DMS53 (cell line): ENCODE results near the gene PAOX.
"Not testable (repeated sequence)": the region's sequence is repeated elsewhere in the genome, so short reads cannot be mapped to it uniquely, and the experiment has no call there.

Experiments used
- DNase-seq: peaks from one replicate; lab custom pipeline; 2025; lab: John Stamatoyannopoulos, UW

PAOX gene

DNA sequence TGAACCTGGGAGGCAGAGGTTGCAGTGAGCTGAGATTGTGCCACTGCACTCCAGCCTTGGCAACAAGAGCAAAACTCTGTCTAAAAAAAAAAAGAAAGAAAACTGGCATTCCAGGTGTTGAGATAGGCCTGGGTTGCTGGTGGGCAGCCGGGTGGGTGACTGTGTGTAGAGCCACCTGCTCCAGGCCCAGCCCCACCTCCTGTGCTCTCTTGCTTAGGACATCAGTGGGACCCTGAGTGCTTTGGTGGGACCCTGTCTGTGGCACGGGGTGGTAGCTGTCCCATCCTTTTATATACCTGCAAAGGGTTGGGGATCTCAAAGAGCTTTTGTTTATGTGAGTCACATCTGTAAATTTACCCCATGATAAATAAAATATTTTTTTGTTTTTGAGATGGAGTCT, 6.2 kb downstream of the PAOX start:
- no peak for DNase-seq

DNA sequence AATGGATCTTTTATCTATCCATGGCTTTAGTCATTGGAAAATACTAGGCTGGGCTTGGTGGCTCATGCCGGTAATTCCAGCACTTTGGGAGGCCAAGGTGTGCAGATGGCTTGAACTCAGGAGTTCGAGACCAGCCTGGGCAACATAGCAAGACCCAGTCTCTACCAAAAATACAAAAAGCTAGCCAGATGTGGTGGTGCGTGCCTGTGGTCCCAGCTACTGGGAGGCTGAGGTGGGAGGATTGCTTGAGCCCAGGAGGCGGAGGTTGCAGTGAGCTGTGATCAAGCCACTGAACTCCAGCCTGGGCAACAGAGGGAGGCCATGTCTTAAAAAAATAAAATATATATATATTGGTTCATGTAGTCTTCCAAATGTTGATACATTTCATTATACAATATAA, 7.9 kb downstream of the PAOX start:
- DNase-seq, result not testable (repeated sequence)

GRCh38 chr10:133388236-133388972, 9.3 kb downstream of the PAOX start:
- DNase-seq, result peak; percentile 18

DNA sequence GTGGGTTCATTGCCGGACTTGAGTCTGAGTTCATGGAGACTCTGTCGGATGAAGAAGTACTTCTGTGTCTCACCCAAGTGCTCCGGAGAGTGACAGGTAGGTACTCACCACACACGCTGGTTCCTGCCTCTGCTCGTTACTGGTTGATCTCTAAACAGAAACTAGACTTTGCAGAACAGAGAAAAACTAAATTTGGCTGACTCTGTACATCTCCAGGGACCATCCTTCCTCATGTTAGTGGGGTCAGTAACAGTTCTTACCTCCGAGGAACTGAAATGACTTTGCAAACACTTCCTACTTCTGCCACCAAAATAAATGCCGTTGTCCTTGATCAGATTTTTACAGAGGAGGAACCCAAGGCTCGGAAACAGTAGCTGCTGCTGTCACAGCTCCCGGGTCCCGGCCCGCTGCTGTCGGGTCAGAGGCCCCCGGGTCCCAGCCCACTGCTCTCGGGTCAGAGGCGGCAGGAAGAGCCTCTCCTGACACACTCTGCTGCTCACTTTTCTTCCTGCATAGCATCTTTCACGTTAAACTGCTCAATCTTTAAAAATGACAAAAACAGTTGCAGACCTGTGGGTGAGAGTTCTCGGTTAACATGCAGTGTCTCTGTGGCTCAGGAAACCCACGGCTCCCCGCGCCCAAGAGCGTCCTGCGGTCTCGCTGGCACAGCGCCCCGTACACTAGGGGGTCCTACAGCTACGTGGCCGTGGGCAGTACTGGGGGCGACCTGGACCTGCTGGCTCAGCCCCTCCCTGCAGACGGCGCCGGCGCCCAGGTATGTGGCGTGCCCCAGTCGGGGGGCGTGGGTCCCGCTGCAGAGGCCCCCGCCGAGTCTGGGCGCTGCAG, 10.1 kb downstream of the PAOX start:
- no peak for DNase-seq

DNA sequence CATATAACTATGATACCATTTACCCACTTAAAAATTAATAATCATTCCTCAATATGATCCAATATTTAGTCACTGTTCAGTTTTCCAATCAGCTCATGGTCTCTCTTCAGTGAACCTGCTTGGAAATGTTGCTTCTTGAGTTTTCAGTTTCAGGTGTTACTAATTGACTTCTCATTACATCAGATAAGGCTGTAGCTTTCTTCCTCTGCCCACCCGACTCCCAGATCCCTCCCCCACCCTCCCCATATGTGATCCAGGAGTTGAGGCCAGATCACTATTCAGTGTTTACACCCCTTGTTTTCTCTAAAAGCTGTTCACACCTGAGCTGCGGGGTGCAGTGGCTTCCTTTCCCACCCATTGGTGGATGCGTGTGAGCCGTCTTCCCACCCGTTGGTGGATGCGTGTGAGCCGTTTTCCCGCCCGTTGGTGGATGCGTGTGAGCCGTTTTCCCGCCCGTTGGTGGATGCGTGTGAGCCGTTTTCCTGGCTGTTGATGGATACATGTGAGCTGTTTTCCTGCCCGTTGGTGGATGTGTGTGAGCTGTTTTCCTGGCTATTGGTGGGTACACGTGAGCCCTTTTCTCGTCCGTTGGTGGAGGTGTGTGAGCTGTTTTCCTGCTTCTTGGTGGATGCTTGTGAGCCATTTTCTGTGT, 11.7 kb downstream of the PAOX start:
- no peak for DNase-seq

DNA sequence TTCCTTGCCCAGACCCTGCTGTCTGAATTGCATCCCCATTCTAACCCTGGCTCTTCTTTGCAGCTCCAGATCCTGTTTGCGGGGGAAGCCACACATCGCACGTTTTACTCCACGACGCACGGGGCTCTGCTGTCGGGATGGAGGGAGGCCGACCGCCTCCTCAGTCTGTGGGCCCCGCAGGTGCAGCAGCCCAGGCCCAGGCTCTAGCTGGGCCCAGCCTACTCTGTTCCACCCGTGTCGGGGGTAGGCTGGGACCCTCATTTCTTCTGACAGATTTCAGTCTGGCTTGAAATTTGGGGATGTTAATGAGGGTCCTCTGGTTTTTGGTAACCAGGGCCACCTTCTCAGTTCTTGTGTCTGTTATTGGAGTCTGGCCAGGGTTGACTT, 12.2 kb downstream of the PAOX start:
- no peak for DNase-seq

DNA sequence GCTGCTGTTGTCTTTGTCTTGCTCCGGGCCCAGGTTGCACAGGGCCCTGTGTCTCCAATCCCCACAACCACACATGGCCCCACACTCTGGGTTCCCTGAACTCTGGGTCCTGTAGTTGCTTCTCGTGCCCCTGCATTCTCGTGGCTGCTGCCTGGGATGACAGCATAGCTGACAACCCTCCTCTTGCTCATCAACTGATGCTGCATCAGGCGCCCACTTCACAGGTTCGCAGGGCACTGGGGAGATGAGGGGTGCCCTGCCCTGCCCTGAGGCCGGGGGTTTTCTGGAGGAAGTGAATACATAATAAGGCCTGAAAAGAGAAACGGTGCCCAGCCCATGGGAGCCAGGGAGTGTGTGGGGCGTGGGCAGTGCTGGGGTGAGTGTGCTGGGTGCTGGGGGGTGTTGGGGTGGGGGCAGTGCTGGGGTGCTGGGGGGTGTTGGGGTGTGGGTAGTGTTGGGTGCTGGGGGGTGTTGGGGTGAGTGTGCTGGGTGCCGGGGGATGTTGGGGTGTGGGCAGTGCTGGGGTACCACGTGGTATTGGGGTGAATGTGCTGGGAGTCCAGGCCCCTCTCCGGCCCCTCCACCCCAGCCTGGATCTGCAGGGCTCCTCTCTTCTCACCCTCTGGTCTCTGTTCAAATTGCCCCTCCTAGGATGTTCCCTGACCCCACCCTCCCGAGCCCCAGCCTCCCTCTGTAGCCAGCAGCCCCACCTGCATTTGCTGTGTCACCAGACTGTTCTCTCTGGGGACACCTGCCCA, 12.9 kb downstream of the PAOX start:
- no peak for DNase-seq

- DNase-seq, result peak; percentile 34
These were observed 14.5 kb downstream of the PAOX start for GRCh38 chr10:133393401-133394063.

DNA sequence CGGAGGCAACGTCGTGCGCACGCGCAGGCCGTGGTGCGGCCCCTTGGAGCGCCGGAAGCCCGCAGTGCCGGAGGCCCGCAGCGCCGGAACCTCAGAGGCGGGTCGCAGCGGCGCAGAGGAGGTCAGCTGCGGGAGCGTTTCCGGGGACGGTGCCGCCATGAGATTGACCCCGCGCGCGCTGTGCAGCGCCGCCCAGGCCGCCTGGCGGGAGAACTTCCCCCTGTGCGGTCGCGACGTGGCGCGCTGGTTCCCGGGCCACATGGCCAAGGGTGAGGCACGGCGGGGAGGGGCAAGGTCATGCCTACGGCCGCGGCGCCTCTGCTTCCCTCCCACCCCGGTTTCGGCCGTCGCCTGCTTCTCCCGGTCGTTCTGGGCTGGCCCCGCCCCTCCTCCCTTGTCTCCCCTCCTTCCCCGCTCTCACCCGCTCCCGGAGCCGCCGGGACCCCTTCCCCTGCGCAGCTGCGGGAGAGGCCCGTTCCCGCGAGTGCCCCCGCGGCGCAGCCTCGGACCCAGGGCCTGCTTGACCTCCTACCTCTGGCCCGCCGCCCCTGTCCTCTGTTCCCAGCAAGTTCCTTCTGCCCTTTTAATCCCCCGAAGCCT, 15.1 kb downstream of the PAOX start, which contains the start of gene MTG1:
MTG1 (plus strand) TSS at position 94 of the 600 bp plus-strand sequence; CDS start at position 158, 64 bp downstream.
- peak; percentile 97 for DNase-seq

DNA sequence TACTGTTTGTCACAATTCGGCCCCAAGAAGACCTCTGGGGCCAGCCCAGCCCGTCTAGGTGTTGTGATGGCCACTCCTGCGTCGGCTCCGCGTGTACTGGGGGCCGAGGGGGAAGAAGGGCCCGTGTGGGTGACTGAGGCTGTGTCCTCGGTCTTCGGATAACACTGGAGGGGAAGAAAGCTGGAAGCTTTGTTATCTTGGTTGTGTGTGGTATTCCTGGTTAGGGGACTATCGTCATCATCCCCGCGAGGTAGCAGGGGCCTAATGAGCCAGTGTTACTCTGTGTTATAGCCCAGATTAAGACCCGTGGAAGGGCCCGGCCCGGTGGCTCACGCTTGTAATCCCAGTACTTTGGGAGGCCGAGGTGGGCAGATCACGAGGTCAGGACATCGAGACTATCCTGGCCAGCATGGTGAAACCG, 15.7 kb downstream of the PAOX start:
- no peak for DNase-seq

DNA sequence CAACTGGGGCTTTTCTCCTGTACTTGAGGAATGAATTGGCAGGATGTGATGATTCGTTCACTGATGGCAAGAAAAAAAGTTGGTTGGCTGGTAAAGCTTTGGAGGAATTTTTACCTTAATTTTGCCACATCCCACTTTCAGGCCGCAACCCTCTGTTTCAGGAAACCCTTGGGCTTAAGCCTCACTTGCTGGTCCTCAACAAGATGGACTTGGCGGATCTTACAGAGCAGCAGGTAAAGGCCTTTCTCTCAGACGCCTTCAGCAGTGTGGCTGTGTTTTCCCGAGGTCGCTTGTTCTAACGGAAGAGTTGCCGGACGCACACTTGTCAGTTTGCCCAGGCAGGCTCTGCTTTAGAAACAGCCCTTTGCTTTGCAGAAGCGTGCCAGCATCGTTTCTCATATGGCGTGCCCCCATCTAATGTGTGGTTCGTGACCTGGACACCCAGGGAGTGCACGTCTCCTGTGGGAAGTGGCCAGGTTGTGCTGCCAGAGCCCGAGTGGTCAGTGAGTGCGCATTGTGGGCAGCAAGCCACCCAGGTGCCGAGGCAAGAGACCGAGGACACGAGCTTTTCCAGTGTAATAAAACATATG, 17.1 kb downstream of the PAOX start:
- no peak for DNase-seq

GRCh38 chr10:133397938-133398337, 18.9 kb downstream of the PAOX start:
- DNase-seq, result no peak

- DNase-seq, result no peak
These were observed 20.1 kb downstream of the PAOX start for GRCh38 chr10:133399123-133399601.

- DNase-seq, result no peak
These were observed 21.8 kb downstream of the PAOX start for GRCh38 chr10:133400624-133401424.

- no peak for DNase-seq
These were observed 22.4 kb downstream of the PAOX start for GRCh38 chr10:133401500-133401899.

DNA sequence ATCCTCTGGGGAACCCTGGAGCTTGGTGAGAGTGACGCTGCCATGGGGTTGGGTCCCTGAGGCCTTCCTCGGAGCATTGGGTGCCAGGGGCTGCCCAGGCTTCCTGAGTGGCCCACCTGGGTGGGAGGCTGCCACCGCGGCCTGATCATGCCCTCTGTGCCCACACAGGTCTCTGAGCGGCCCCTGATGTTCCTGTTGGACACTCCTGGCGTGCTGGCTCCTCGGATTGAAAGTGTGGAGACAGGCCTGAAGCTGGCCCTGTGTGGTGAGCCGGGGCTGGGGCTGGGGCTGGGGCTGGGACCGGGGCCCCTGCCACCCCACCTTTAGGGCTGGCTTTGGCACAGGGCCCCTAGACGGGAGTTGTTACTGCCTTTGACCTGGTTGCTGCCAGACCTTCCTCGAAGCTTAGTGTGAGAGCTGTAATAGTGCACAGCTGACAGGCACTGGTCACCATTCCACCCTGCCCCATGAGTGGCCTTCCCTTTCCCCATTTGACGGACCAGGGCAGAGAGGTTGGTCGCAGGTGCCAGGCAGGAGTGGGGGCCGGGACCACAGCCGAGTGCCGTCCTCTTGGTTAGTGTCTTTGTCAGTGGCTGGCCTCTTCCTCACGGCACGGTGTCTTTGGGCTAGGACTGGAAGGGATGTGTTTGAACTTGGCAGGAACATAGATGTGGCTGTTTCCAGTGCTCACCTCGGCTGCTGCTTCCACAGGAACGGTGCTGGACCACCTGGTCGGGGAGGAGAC, 23.1 kb downstream of the PAOX start:
- DNase-seq, result no peak

DNA sequence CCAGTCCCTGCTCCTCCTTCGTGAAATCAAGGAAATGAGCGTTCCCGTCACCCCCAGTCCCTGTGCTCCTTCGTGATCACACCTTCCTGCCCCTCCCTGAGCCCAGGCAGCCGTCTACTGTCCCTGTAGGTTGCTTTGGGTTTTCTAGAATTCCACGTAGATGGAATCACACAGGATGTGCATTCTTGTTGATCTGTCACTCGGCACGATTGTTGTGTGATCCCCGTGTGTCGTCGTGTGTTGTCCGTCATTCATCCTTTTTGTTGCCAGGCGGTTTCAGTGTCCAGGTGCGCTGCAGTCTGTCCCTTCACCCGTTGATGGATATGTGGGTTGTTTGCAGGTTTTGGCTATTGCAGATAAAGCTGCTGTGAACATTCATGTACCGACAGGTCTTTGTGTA, 24.3 kb downstream of the PAOX start:
- DNase-seq, result no peak

DNA sequence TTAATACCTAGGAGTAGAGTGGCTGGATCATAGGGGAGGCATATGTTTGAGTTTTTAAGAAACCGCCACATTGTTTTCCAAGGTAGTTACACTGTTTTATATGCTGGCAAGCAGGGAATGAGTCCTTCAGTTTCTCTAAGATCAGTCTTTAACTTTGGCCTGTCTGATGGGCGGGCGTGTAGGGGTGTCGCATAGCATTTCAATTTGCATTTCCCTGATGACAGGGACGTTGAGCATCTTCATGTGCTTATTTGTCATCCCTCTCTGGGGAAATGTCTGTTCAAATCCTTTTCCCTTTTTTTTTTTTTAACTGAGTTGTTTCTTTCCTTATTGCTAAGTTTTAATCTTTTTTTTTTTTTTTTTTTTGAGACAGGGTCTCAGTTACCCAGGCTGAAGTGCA, 24.7 kb downstream of the PAOX start:
- DNase-seq, result no peak

GRCh38 chr10:133405272-133405671, 26.2 kb downstream of the PAOX start:
- no peak for DNase-seq
